ENCODE measurements around the gene KAZN. TPM values are rescaled to one million over a fixed set of nuclear protein-coding genes. Genes with fewer than 3 reads are reported as not detected.

The KAZN gene
- total and polyA plus RNA-seq, 11 donors = 0.65 to 6.5 (median 2.3) TPM

GRCh38 chr1:14841951-14842350 lies 243.5 kb downstream of the KAZN start:
- intact Hi-C loops (cut with DNase I) = no loop called here
- H3K36me3 ChIP-seq = no peaks in the 10 kb centered on the region
- no peak overlapping the region for H3K27ac ChIP-seq
- peaks cover 0 to 4% (median 0%) of the 10 kb centered on the region in 9 donors for H3K27me3 ChIP-seq
- DNase-seq = no peak
- H3K4me1 ChIP-seq = no peaks in the 10 kb centered on the region
- TF ChIP-seq, protein P1, sequence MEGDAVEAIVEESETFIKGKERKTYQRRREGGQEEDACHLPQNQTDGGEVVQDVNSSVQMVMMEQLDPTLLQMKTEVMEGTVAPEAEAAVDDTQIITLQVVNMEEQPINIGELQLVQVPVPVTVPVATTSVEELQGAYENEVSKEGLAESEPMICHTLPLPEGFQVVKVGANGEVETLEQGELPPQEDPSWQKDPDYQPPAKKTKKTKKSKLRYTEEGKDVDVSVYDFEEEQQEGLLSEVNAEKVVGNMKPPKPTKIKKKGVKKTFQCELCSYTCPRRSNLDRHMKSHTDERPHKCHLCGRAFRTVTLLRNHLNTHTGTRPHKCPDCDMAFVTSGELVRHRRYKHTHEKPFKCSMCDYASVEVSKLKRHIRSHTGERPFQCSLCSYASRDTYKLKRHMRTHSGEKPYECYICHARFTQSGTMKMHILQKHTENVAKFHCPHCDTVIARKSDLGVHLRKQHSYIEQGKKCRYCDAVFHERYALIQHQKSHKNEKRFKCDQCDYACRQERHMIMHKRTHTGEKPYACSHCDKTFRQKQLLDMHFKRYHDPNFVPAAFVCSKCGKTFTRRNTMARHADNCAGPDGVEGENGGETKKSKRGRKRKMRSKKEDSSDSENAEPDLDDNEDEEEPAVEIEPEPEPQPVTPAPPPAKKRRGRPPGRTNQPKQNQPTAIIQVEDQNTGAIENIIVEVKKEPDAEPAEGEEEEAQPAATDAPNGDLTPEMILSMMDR (IDR thresholded peaks at IDR 0.05) = no peak
- no peak for TF ChIP-seq POLR2A (IDR thresholded peaks at IDR 0.05)
- no peak overlapping the region for H3K4me3 ChIP-seq
- ATAC-seq = no peak
- peaks cover 0 to 28% (median 17%) of the 10 kb centered on the region in 12 donors for H3K9me3 ChIP-seq

- DNase-seq (no peak), ATAC-seq (no peak)
- Histone ChIP-seq H3K4me3 (no peak overlapping the region), H3K36me3 (no peaks in the 10 kb centered on the region), H3K27ac (no peak overlapping the region), H3K27me3 (peaks cover 0 to 4% (median 0%) of the 10 kb centered on the region in 9 donors), H3K9me3 (peaks cover 0 to 28% (median 17%) of the 10 kb centered on the region in 12 donors), H3K4me1 (no peaks in the 10 kb centered on the region)
- TF ChIP-seq, protein P1 (IDR thresholded peaks at IDR 0.05) = no peak
- no peak for TF ChIP-seq POLR2A (IDR thresholded peaks at IDR 0.05)
- WGBS, 4 donors = 82 to 88% (median 85%) methylated on average over 4 of the region's 4 CpGs
- intact Hi-C loops (cut with DNase I) = no loop called here
These were observed 243.9 kb downstream of the KAZN start for GRCh38 chr1:14842361-14842760.

DNA sequence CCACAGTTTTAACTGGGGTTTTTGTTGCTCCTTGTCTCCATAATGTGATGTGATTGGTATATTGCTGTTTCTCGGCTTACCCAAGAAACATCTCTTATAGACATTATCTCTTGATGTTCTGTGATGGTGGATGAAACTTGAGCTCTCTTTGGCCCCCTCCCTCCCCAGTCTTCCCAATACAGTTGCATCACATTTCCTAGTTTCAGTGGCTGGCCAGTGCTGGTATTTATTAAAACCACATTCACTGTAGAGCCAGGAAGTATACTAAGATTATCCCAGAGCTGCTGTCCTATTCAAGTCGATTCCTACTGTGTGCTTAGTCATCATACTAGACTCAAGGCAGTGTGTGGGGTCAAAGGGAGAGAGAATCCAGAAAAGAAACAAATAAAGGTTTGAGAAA lies 244.4 kb downstream of the KAZN start:
- no peak for TF ChIP-seq POLR2A (IDR thresholded peaks at IDR 0.05)
- TF ChIP-seq, protein P1 (IDR thresholded peaks at IDR 0.05) = no peak
- H3K27ac ChIP-seq = no peak overlapping the region

DNA sequence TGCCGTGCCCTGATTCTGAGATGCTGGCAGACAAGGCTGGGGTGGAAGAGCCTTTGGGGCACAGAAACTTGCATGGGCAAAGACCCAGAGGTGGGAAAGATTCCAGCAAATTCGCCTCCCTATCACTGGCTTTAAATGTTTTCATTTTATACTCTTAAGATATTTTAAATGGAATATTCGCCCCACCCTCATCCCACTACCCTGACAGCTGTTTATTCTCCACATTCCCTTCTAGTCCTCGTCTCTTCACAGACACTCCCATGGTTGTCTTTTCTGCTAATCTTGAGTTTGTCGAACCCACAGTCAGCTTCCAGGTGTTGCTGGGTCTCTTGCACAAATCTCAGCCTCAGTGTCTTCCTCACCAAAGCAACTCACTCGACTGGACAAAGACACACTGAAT lies 245.0 kb downstream of the KAZN start:
- H3K9me3 ChIP-seq = peaks cover 0 to 28% (median 17%) of the 10 kb centered on the region in 12 donors
- no peak overlapping the region for H3K4me3 ChIP-seq
- no peaks in the 10 kb centered on the region for H3K4me1 ChIP-seq
- no peak overlapping the region for H3K27ac ChIP-seq
- no peaks in the 10 kb centered on the region for H3K36me3 ChIP-seq
- DNase-seq (no peak), ATAC-seq (no peak)
- no peak for TF ChIP-seq POLR2A (IDR thresholded peaks at IDR 0.05)
- TF ChIP-seq, protein P1 (IDR thresholded peaks at IDR 0.05) = no peak
- H3K27me3 ChIP-seq = peaks cover 0 to 11% (median 0%) of the 10 kb centered on the region in 9 donors
- WGBS, 4 donors = 62 to 71% (median 67%) methylated on average over 6 of the region's 6 CpGs
- intact Hi-C loops (cut with DNase I) = no loop called here

More for the DNA sequence above, 244.4 kb downstream of the KAZN start:
- intact Hi-C loops (cut with DNase I) = no loop called here
- Histone ChIP-seq H3K36me3 (no peaks in the 10 kb centered on the region), H3K27me3 (peaks cover 0 to 5% (median 0%) of the 10 kb centered on the region in 9 donors), H3K4me3 (no peak overlapping the region), H3K4me1 (no peaks in the 10 kb centered on the region), H3K9me3 (peaks cover 0 to 28% (median 17%) of the 10 kb centered on the region in 12 donors)
- DNase-seq (no peak), ATAC-seq (no peak)
- 78 to 82% (median 79%) methylated on average over 2 of the region's 2 CpGs for WGBS, 4 donors
